HTERT RPE-1 (cell line): ENCODE data around the gene CGN.

Experiments used
- in situ Hi-C: fragments of 300-500 bp; cut with MboI; formaldehyde crosslinking; loops from 4 replicates; pipeline ENCODE4 v1.14.3; 2020; ENCODE audit warnings: low sequenced_read_pairs

The CGN gene

GRCh38 chr1:151546011-151546925 is 35.1 kb downstream of the CGN start:
- in situ Hi-C loops, result no loop called here

- in situ Hi-C loops, result no loop called here
Observed at GRCh38 chr1:151547119-151547899, 36.1 kb downstream of the CGN start.

- in situ Hi-C loops, result no loop called here
Observed at GRCh38 chr1:151547900-151548230, 36.7 kb downstream of the CGN start.

GRCh38 chr1:151549199-151549598 is 38.0 kb downstream of the CGN start:
- in situ Hi-C loops, result no loop called here

- in situ Hi-C loops, result no loop called here
Observed at GRCh38 chr1:151553659-151554058, 42.5 kb downstream of the CGN start.

GRCh38 chr1:151556052-151556451 is 44.9 kb downstream of the CGN start:
- in situ Hi-C loops, result no loop called here

- in situ Hi-C loops, result no loop called here
Observed at GRCh38 chr1:151562661-151563060, 51.5 kb downstream of the CGN start.

- in situ Hi-C loops, result no loop called here
Observed at GRCh38 chr1:151563376-151563775, 52.2 kb downstream of the CGN start.

- in situ Hi-C loops, result no loop called here
Observed at GRCh38 chr1:151565502-151566189, 54.5 kb downstream of the CGN start.

GRCh38 chr1:151568626-151569088 is 57.5 kb downstream of the CGN start:
- in situ Hi-C loops, result no loop called here

GRCh38 chr1:151570819-151571218 is 59.6 kb downstream of the CGN start:
- in situ Hi-C loops, result no loop called here

GRCh38 chr1:151574575-151575529 is 63.7 kb downstream of the CGN start:
- in situ Hi-C loops, result no loop called here

- in situ Hi-C loops, result no loop called here
Observed at GRCh38 chr1:151577173-151577572, 66.0 kb downstream of the CGN start.

GRCh38 chr1:151578941-151579340 is 67.8 kb downstream of the CGN start:
- in situ Hi-C loops, result no loop called here

- in situ Hi-C loops, result no loop called here
Observed at GRCh38 chr1:151579436-151580225, 68.4 kb downstream of the CGN start.

- in situ Hi-C loops, result no loop called here
Observed at GRCh38 chr1:151581451-151581850, 70.3 kb downstream of the CGN start.

GRCh38 chr1:151581921-151582320 is 70.7 kb downstream of the CGN start:
- in situ Hi-C loops, result no loop called here

- in situ Hi-C loops, result no loop called here
Observed at GRCh38 chr1:151583796-151584195, 72.6 kb downstream of the CGN start.

- in situ Hi-C loops, result no loop called here
Observed at GRCh38 chr1:151584278-151584677, 73.1 kb downstream of the CGN start.
